SK-N-MC (cell line): ENCODE results near the gene FXYD3.
A peak's percentile ranks its signal among the peaks of the same experiment; 100 is the strongest.

ENCODE experiments used
- DNase-seq: peaks from one replicate; pipeline ENCODE4 v3.0.0-alpha.2; 2011; ENCODE audit warnings: low read depth, low spot score
- H3K27ac ChIP-seq: fragments of 200-600 bp; sonication (generic); 2 replicates; pipeline ENCODE4 v1.5.1; 2016; ENCODE audit warnings: mixed run types
- H3K36me3 ChIP-seq: fragments of 200-600 bp; sonication (generic); 2 replicates; pipeline ENCODE4 v1.6.1; 2017; ENCODE audit warnings: antibody characterized with exemption, low read length, mixed read lengths; ENCODE audit not compliant: insufficient read depth
- H3K4me3 ChIP-seq: fragments of 200-600 bp; sonication (generic); 2 replicates; pipeline ENCODE4 v1.5.1; 2016
- H3K9ac ChIP-seq: fragments of 200-600 bp; sonication (generic); 2 replicates; pipeline ENCODE4 v1.8.0; 2017; ENCODE audit warnings: mixed run types, mixed read lengths; ENCODE audit not compliant: insufficient read length
- H3K9me3 ChIP-seq: fragments of 200-600 bp; sonication (generic); 2 replicates; pipeline ENCODE4 v1.6.1; 2017; ENCODE audit warnings: low read depth, mild to moderate bottlenecking, antibody characterized with exemption, low read length, moderate library complexity, mixed read lengths
- EZH2 ChIP-seq: fragments of 200-600 bp; sonication (generic); IDR thresholded peaks from one replicate; pipeline ENCODE4 v1.6.1; 2017; ENCODE audit warnings: antibody characterized with exemption
- FOXP2 ChIP-seq: optimal IDR thresholded peaks from 2 replicates; pipeline ENCODE3; 2011; ENCODE audit warnings: mild to moderate bottlenecking, moderate library complexity; ENCODE audit not compliant: insufficient read depth; ENCODE audit errors: extremely low read length, control extremely low read depth
- POLR2AphosphoS5 ChIP-seq: IDR thresholded peaks from 2 replicates; pipeline ENCODE4 v1.6.1; 2012; ENCODE audit warnings: mild to moderate bottlenecking, low read depth, low read length, borderline replicate concordance

The FXYD3 gene

GRCh38 chr19:35135389-35135909 lies 19.8 kb downstream of the FXYD3 start:
- H3K27ac ChIP-seq, result no peak overlapping the region
- H3K9me3 ChIP-seq, result no peaks in the 10 kb centered on the region
- no peak for DNase-seq
- no peak overlapping the region for H3K9ac ChIP-seq
- TF ChIP-seq EZH2, result no peak
- TF ChIP-seq POLR2AphosphoS5, result no peak
- no peak for TF ChIP-seq FOXP2
- H3K36me3 ChIP-seq, result no peaks in the 10 kb centered on the region
- H3K4me3 ChIP-seq, result no peak overlapping the region

- no peak overlapping the region for H3K27ac ChIP-seq
- no peak overlapping the region for H3K4me3 ChIP-seq
- H3K9me3 ChIP-seq, result no peaks in the 10 kb centered on the region
- no peak overlapping the region for H3K9ac ChIP-seq
- DNase-seq, result no peak
- no peaks in the 10 kb centered on the region for H3K36me3 ChIP-seq
- TF ChIP-seq FOXP2 (no peak), EZH2 (no peak), POLR2AphosphoS5 (no peak)
Measured at GRCh38 chr19:35136231-35136630, 20.6 kb downstream of the FXYD3 start.

GRCh38 chr19:35136977-35137702 lies 21.5 kb downstream of the FXYD3 start:
- TF ChIP-seq FOXP2, result no peak
- peak; percentile 39 for TF ChIP-seq EZH2
- Histone ChIP-seq H3K9me3 (no peaks in the 10 kb centered on the region), H3K36me3 (no peaks in the 10 kb centered on the region), H3K9ac (no peak overlapping the region), H3K27ac (no peak overlapping the region), H3K4me3 (no peak overlapping the region)
- no peak for DNase-seq

DNA sequence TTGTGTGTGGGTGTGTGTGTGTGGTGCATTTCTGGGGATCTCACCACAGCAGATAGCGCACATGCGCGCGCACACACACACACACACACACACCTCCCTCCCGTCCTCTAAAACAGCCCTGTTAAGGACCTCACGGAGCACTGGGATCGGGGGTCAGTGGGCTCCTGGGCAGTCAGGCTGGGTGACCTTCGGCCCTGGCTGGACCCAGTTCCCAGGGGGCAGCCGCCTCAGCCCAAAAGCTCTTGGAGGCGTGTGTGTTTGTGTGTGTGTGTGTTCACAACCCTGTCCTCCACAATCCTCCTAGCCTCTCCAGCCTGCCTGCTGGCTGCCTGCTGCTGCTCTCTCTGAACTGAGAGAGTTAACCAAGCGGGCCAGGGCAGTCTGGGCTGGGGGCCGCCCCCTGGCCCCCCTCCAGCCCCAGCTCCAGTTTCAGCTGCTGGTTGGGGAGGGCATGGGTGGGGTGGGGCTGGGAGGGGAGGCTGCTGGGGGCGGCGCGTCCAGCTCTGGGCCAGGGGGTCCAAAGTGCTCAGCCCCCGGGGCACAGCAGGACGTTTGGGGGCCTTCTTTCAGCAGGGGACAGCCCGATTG lies 22.8 kb downstream of the FXYD3 start, which contains the start of gene FXYD1:
Gene FXYD1, plus strand, starts transcription at position 520 of the 588 bp plus-strand sequence. CDS start 1,256 bp downstream, outside the sequence.
- H3K9ac ChIP-seq, result no peak within 1 kb of the TSS
- H3K9me3 ChIP-seq, result no peaks in the 10 kb centered on the region
- H3K36me3 ChIP-seq, result no peaks in the 10 kb centered on the region
- no peak within 1 kb of the TSS for H3K27ac ChIP-seq
- DNase-seq, result no peak
- no peak within 1 kb of the TSS for H3K4me3 ChIP-seq
- TF ChIP-seq EZH2 (no peak), FOXP2 (no peak), POLR2AphosphoS5 (no peak)

GRCh38 chr19:35140207-35140961 lies 24.8 kb downstream of the FXYD3 start:
- H3K4me3 ChIP-seq, result no peak overlapping the region
- H3K27ac ChIP-seq, result no peak overlapping the region
- H3K9ac ChIP-seq, result no peak overlapping the region
- TF ChIP-seq EZH2 (no peak), FOXP2 (no peak), POLR2AphosphoS5 (no peak)
- H3K9me3 ChIP-seq, result no peaks in the 10 kb centered on the region
- H3K36me3 ChIP-seq, result no peaks in the 10 kb centered on the region
- no peak for DNase-seq

DNA sequence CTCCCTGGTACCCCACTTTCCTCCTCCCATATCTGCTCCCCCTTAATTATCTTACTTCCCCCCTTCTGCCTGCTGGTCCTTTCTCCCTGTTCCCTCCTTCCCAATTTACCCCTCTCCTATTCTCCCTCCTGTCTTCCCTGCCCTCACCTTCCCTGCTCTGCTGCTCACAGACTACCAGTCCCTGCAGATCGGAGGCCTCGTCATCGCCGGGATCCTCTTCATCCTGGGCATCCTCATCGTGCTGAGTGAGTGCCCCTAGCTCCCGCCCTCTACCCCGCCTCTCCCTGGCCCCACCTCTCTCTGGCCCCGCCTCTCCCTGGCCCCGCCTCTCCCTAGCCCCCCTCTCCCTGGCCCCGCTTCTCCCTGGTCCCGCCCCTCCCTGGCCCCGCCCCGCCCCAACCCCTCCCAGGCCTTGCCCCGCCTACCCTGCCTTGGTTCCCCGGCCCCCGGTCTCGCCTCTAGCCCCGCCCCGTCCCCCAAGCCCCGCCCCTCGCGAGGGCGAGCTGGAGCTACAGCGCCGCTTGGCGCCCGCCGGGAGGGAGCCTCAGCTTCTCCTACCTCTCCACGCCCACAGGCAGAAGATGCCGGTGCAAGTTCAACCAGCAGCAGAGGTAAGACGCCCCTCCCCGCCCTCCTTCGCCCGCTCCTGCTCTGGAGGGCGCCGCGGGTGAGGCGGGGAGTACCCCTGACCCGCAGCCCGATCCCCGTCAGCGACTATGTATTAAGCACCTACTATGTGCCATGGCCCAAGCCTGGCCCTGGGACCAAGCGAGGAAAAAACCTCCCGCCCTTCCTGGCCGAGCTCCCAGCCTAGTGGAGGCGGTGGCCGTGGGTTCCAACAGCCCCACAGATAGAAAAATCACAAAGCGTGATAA lies 25.6 kb downstream of the FXYD3 start:
- Histone ChIP-seq H3K9ac (no peak overlapping the region), H3K36me3 (no peaks in the 10 kb centered on the region), H3K27ac (no peak overlapping the region), H3K4me3 (no peak overlapping the region; the same call in 1 of the 2 replicates), H3K9me3 (no peaks in the 10 kb centered on the region)
- DNase-seq, result no peak
- TF ChIP-seq POLR2AphosphoS5, result no peak
- no peak for TF ChIP-seq EZH2
- no peak for TF ChIP-seq FOXP2

- no peaks in the 10 kb centered on the region for H3K36me3 ChIP-seq
- DNase-seq, result no peak
- no peaks in the 10 kb centered on the region for H3K9me3 ChIP-seq
- H3K9ac ChIP-seq, result no peak overlapping the region
- no peak overlapping the region for H3K27ac ChIP-seq
- H3K4me3 ChIP-seq, result peak overlapping the region; percentile 42; the same call in 1 of the 2 replicates
- TF ChIP-seq FOXP2 (no peak), POLR2AphosphoS5 (no peak), EZH2 (no peak)
Measured at GRCh38 chr19:35141837-35142605, 26.4 kb downstream of the FXYD3 start.
